Common myeloid progenitor, CD34-positive (primary cell): Measurements from ENCODE around the gene CDK19.
"Not testable (repeated sequence)": the region's sequence is repeated elsewhere in the genome, so short reads cannot be mapped to it uniquely, and the experiment has no call there.

Experiments
- CTCF ChIA-PET: fragments of 350-600 bp; sonication (Branson Sonifier 250); formaldehyde crosslinking; loops from one replicate; lab custom pipeline; 2021; ENCODE audit warnings: antibody characterized with exemption; lab: Charles Lee
- POLR2A ChIA-PET: fragments of 350-600 bp; sonication (Branson Sonifier 250); formaldehyde crosslinking; loops from one replicate; lab custom pipeline; 2021; ENCODE audit warnings: antibody characterized with exemption; lab: Charles Lee
- DNase-seq, 3 donors: peaks; one replicate each; pipeline versions ENCODE4 v3.0.0 to v3.0.0-alpha.2; 2013
- H3K27ac ChIP-seq, 2 experiments: 1 replicate in 1 of 2; 2 replicates in 1 of 2; pipeline ENCODE4 v1.7.0; 2013; ENCODE audit warnings: inconsistent platforms in 2 of 2, low read length in 2 of 2, mild to moderate bottlenecking in 2 of 2, low read depth in 1 of 2, moderate library complexity in 1 of 2; ENCODE audit not compliant: severe bottlenecking in 2 of 2, insufficient read depth in 1 of 2, poor library complexity in 1 of 2
- H3K27me3 ChIP-seq, 5 experiments: replicated peaks in 2 of 5; 1 replicate in 3 of 5; 2 replicates in 2 of 5; pipeline versions ENCODE4 v1.6.1 to v1.7.0; 2013; ENCODE audit warnings: low read length in 4 of 5, mild to moderate bottlenecking in 2 of 5, moderate library complexity in 2 of 5, inconsistent platforms in 1 of 5; ENCODE audit not compliant: insufficient read depth in 5 of 5, control insufficient read depth in 4 of 5
- H3K36me3 ChIP-seq, 4 experiments: 1 replicate in 2 of 4; 2 replicates in 2 of 4; pipeline versions ENCODE4 v1.6.1 to v1.7.0; 2013; ENCODE audit warnings: low read length in 3 of 4, control low read depth in 1 of 4, mild to moderate bottlenecking in 1 of 4; ENCODE audit not compliant: control insufficient read depth in 4 of 4, insufficient read depth in 4 of 4
- H3K4me1 ChIP-seq, 4 experiments: 1 replicate in 3 of 4; 2 replicates in 1 of 4; pipeline versions ENCODE4 v1.6.1 to v1.7.1; 2013; ENCODE audit warnings: low read length in 3 of 4, mild to moderate bottlenecking in 3 of 4, control low read depth in 1 of 4, inconsistent platforms in 1 of 4, moderate library complexity in 1 of 4; ENCODE audit not compliant: control insufficient read depth in 4 of 4, insufficient read depth in 4 of 4; ENCODE audit errors: control extremely low read depth in 1 of 4
- H3K4me3 ChIP-seq, 7 experiments: 1 replicate in 4 of 7; 2 replicates in 3 of 7; pipeline versions ENCODE4 v1.5.1 to v1.7.0; 2013; ENCODE audit warnings: mild to moderate bottlenecking in 7 of 7, low read length in 6 of 7, moderate library complexity in 6 of 7, inconsistent platforms in 2 of 7, low read depth in 2 of 7, control low read depth in 1 of 7; ENCODE audit not compliant: insufficient read depth in 4 of 7, control insufficient read depth in 1 of 7; ENCODE audit errors: extremely low read depth in 1 of 7
- H3K9me3 ChIP-seq, 5 experiments: 1 replicate in 4 of 5; 2 replicates in 1 of 5; pipeline versions ENCODE4 v1.6.1 to v1.7.1; 2013; ENCODE audit warnings: low read length in 4 of 5, mild to moderate bottlenecking in 2 of 5, inconsistent platforms in 1 of 5, low read depth in 1 of 5, moderate library complexity in 1 of 5; ENCODE audit not compliant: control insufficient read depth in 4 of 5, insufficient read depth in 2 of 5; ENCODE audit errors: control extremely low read depth in 1 of 5
- WGBS: methylation state at CpG from one replicate; pipeline ENCODE4 v1.1.5; 2013; ENCODE audit not compliant: insufficient coverage; 5-methylcytosine and 5-hydroxymethylcytosine counted together

The CDK19 gene

GRCh38 chr6:110753936-110754668 is 61.2 kb downstream of the CDK19 start:
- DNase-seq, H3K4me3 ChIP-seq, CTCF ChIA-PET, H3K9me3 ChIP-seq, H3K27me3 ChIP-seq, H3K36me3 ChIP-seq, H3K27ac ChIP-seq, POLR2A ChIA-PET: not testable (repeated sequence)
- H3K4me1 ChIP-seq = peaks cover 5 to 25% (median 11%) of the 10 kb centered on the region in 4 experiments
- 100% methylated on average over 7 of the region's 9 CpGs for WGBS

GRCh38 chr6:110748453-110748852 is 66.8 kb downstream of the CDK19 start:
- Histone ChIP-seq H3K27ac (no peak overlapping the region), H3K36me3 (peaks cover 2 to 17% (median 3%) of the 10 kb centered on the region in 4 experiments), H3K4me3 (no peak overlapping the region), H3K27me3 (no peaks in the 10 kb centered on the region), H3K9me3 (peaks cover under 1 to 6% (median 5%) of the 10 kb centered on the region in 5 experiments), H3K4me1 (peaks cover 5 to 16% (median 10%) of the 10 kb centered on the region in 4 experiments)
- DNase-seq = peak in 1 of 3 donors; percentile 33
- WGBS = 51% methylated on average over 2 of the region's 3 CpGs
- CTCF ChIA-PET = interaction anchor here (0.8 to 1.2 kb wide), 5 partner anchors 10 to 32 kb away, joined by 3 to 4 read pairs (median 3); no protein-coding TSS in a partner anchor
- POLR2A ChIA-PET = no interaction called here

GRCh38 chr6:110746680-110747079 is 68.6 kb downstream of the CDK19 start:
- ChIA-PET POLR2A (no interaction called here), CTCF (interaction anchor here (0.9 to 1.4 kb wide), 2 partner anchors 59 to 204 kb away, joined by 3 to 4 read pairs; no protein-coding TSS in a partner anchor)
- peak in 1 of 3 donors; percentile 12 for DNase-seq
- H3K27me3 ChIP-seq = no peaks in the 10 kb centered on the region
- no peak overlapping the region for H3K4me3 ChIP-seq
- no peak overlapping the region for H3K27ac ChIP-seq
- peaks cover 5 to 16% (median 10%) of the 10 kb centered on the region in 4 experiments for H3K4me1 ChIP-seq
- H3K36me3 ChIP-seq = peaks cover 8 to 34% (median 13%) of the 10 kb centered on the region in 4 experiments
- H3K9me3 ChIP-seq = peaks cover 3 to 23% (median 14%) of the 10 kb centered on the region in 5 experiments
- 100% methylated on average over 1 of the region's 1 CpG for WGBS

- no peaks in the 10 kb centered on the region for H3K27me3 ChIP-seq
- WGBS = no CpG with 5 or more reads among the region's 1 CpG
- DNase-seq = no peak
- peaks cover 0 to 2% (median under 1%) of the 10 kb centered on the region in 4 experiments for H3K4me1 ChIP-seq
- peaks cover 8 to 40% (median 23%) of the 10 kb centered on the region in 5 experiments for H3K9me3 ChIP-seq
- ChIA-PET POLR2A (no interaction called here), CTCF (no interaction called here)
- H3K4me3 ChIP-seq = no peak overlapping the region
- H3K36me3 ChIP-seq = peaks cover 12 to 50% (median 24%) of the 10 kb centered on the region in 4 experiments
- H3K27ac ChIP-seq = no peak overlapping the region
These were observed 70.3 kb downstream of the CDK19 start for GRCh38 chr6:110744991-110745390.

- H3K4me3 ChIP-seq = not testable (repeated sequence)
These were observed 72.7 kb downstream of the CDK19 start for GRCh38 chr6:110742552-110742951.

GRCh38 chr6:110741517-110741916 is 73.8 kb downstream of the CDK19 start:
- Histone ChIP-seq H3K27me3 (no peaks in the 10 kb centered on the region), H3K4me3 (no peak overlapping the region), H3K4me1 (peaks cover 0 to 9% (median 0%) of the 10 kb centered on the region in 4 experiments), H3K36me3 (peaks cover 12 to 61% (median 24%) of the 10 kb centered on the region in 4 experiments), H3K9me3 (peaks cover 8 to 48% (median 23%) of the 10 kb centered on the region in 5 experiments), H3K27ac (no peak overlapping the region)
- POLR2A ChIA-PET = no interaction called here
- CTCF ChIA-PET = no interaction called here
- 100% methylated on average over 1 of the region's 3 CpGs for WGBS
- peak; percentile 28 to 71 (median 56) for DNase-seq

More at GRCh38 chr6:110742552-110742951, 72.7 kb downstream of the CDK19 start:
- peak in 2 of 3 donors; percentile 48 to 59 for DNase-seq
- Histone ChIP-seq H3K36me3 (peaks cover 12 to 61% (median 24%) of the 10 kb centered on the region in 4 experiments), H3K9me3 (peaks cover 8 to 48% (median 23%) of the 10 kb centered on the region in 5 experiments)
- H3K27me3 ChIP-seq, H3K4me1 ChIP-seq, H3K27ac ChIP-seq, CTCF ChIA-PET, POLR2A ChIA-PET: not testable (repeated sequence)
- 97% methylated on average over 9 of the region's 9 CpGs for WGBS

GRCh38 chr6:110738899-110739365 is 76.3 kb downstream of the CDK19 start:
- Histone ChIP-seq H3K27ac (no peak overlapping the region), H3K4me1 (peaks cover 0 to 14% (median 2%) of the 10 kb centered on the region in 4 experiments), H3K9me3 (peaks cover 8 to 44% (median 20%) of the 10 kb centered on the region in 5 experiments), H3K4me3 (no peak overlapping the region), H3K36me3 (peaks cover 12 to 51% (median 26%) of the 10 kb centered on the region in 4 experiments), H3K27me3 (no peaks in the 10 kb centered on the region)
- WGBS = 98% methylated on average over 3 of the region's 4 CpGs
- DNase-seq = peak in 2 of 3 donors; percentile 60 to 61
- ChIA-PET POLR2A (no interaction called here), CTCF (no interaction called here)
